GM23338 (cell line): ENCODE measurements around the gene NGEF. TPM values are rescaled to one million over a fixed set of nuclear protein-coding genes. Genes with fewer than 3 reads are reported as not detected.

Source experiments
- ATAC-seq: fragments of 200-7000 bp; cut with Tn5 transposase; 3 replicates; pipeline ENCODE4 v1.9.1; 2020
- DNase-seq: peaks from one replicate; pipeline ENCODE4 v3.0.0-alpha.2; 2015; ENCODE audit warnings: low spot score
- H2AFZ ChIP-seq: fragments of 200-600 bp; sonication (generic); 2 replicates; pipeline ENCODE4 v1.8.0; 2016; ENCODE audit warnings: antibody characterized with exemption, mild to moderate bottlenecking, moderate library complexity
- H3F3A ChIP-seq: fragments of 200-600 bp; sonication (generic); replicated peaks from 2 replicates; pipeline ENCODE4 v1.8.0; 2017; ENCODE audit warnings: antibody characterized with exemption, mixed run types, low read depth
- H3K27ac ChIP-seq: fragments of 200-600 bp; sonication (generic); 2 replicates; pipeline ENCODE4 v1.6.1; 2016; ENCODE audit warnings: low read depth
- H3K27me3 ChIP-seq: fragments of 200-600 bp; sonication (generic); 2 replicates; pipeline ENCODE4 v1.8.0; 2016; ENCODE audit warnings: mild to moderate bottlenecking, mixed run types, moderate library complexity; ENCODE audit not compliant: insufficient read depth
- H3K36me3 ChIP-seq: fragments of 200-600 bp; sonication (generic); 2 replicates; pipeline ENCODE4 v1.8.0; 2016; ENCODE audit warnings: mild to moderate bottlenecking; ENCODE audit not compliant: insufficient read depth
- H3K4me1 ChIP-seq: fragments of 200-600 bp; sonication (generic); 2 replicates; pipeline ENCODE4 v1.8.0; 2016; ENCODE audit warnings: mild to moderate bottlenecking, moderate library complexity; ENCODE audit not compliant: insufficient read depth
- H3K4me2 ChIP-seq: fragments of 200-600 bp; sonication (generic); 2 replicates; pipeline ENCODE4 v1.7.1; 2017; ENCODE audit warnings: mixed run types
- H3K4me3 ChIP-seq: fragments of 200-600 bp; sonication (generic); 2 replicates; pipeline ENCODE4 v1.6.1; 2016; ENCODE audit warnings: mixed run types
- H3K79me2 ChIP-seq: fragments of 200-600 bp; sonication (generic); replicated peaks from 2 replicates; pipeline ENCODE4 v1.8.0; 2017; ENCODE audit warnings: mild to moderate bottlenecking; ENCODE audit not compliant: insufficient read depth
- H3K9me2 ChIP-seq: fragments of 200-600 bp; sonication (generic); 2 replicates; pipeline ENCODE4 v1.8.0; 2017; ENCODE audit not compliant: insufficient read depth
- H4K20me1 ChIP-seq: fragments of 200-600 bp; sonication (generic); replicated peaks from 2 replicates; pipeline ENCODE4 v1.8.0; 2017; ENCODE audit warnings: mild to moderate bottlenecking; ENCODE audit not compliant: insufficient read depth
- H3K27ac Mint-ChIP-seq: 2 replicates; pipeline ENCODE4 v1.8.0; 2020; ENCODE audit warnings: inconsistent platforms, mild to moderate bottlenecking, moderate library complexity, mixed read lengths
- H3K27me3 Mint-ChIP-seq: 3 replicates; pipeline ENCODE4 v1.8.0; 2022; ENCODE audit warnings: low read depth, mild to moderate bottlenecking, moderate library complexity, mixed read lengths, inconsistent platforms; ENCODE audit not compliant: insufficient read depth, poor library complexity
- H3K36me3 Mint-ChIP-seq: 3 replicates; pipeline ENCODE4 v1.8.0; 2021; ENCODE audit warnings: low read depth, mild to moderate bottlenecking, inconsistent platforms, moderate library complexity, mixed read lengths
- H3K4me1 Mint-ChIP-seq: 3 replicates; pipeline ENCODE4 v1.8.0; 2020; ENCODE audit warnings: mild to moderate bottlenecking, inconsistent platforms, mixed read lengths
- H3K4me3 Mint-ChIP-seq: 3 replicates; pipeline ENCODE4 v1.8.0; 2021; ENCODE audit warnings: moderate library complexity, mild to moderate bottlenecking, inconsistent platforms, mixed read lengths
- H3K9me3 Mint-ChIP-seq: 3 replicates; pipeline ENCODE4 v1.8.0; 2020; ENCODE audit warnings: moderate library complexity, mild to moderate bottlenecking, inconsistent platforms, mixed read lengths
- CREB1 ChIP-seq: fragments of 250-450 bp; sonication (Bioruptor Pico); IDR thresholded peaks from 2 replicates; pipeline ENCODE4 v1.5.0; 2020; ENCODE audit warnings: low read depth, mild to moderate bottlenecking, moderate library complexity
- EZH2 ChIP-seq: fragments of 200-600 bp; sonication (generic); IDR thresholded peaks from one replicate; pipeline ENCODE4 v1.8.0; 2017; ENCODE audit warnings: antibody characterized with exemption, mild to moderate bottlenecking, low read depth; ENCODE audit not compliant: unreplicated experiment
- JUNB ChIP-seq: IDR thresholded peaks from one replicate; pipeline ENCODE4 v1.6.1; 2016; ENCODE audit warnings: antibody characterized with exemption; ENCODE audit not compliant: unreplicated experiment
- NANOG ChIP-seq: IDR thresholded peaks from 2 replicates; pipeline ENCODE4 v1.6.1; 2016; ENCODE audit warnings: antibody characterized with exemption, borderline replicate concordance
- POLR2AphosphoS5 ChIP-seq: IDR thresholded peaks from 2 replicates; pipeline ENCODE4 v1.6.1; 2016; ENCODE audit warnings: antibody characterized with exemption, low read depth
- ZNF114 ChIP-seq: fragments of 250-450 bp; sonication (Bioruptor Pico); IDR thresholded peaks from 2 replicates; pipeline ENCODE4 v1.5.0; 2020; ENCODE audit warnings: mild to moderate bottlenecking, moderate library complexity
- ZNF331 ChIP-seq: fragments of 250-450 bp; sonication (Bioruptor Pico); IDR thresholded peaks from 2 replicates; pipeline ENCODE4 v1.5.0; 2020; ENCODE audit warnings: low read depth, mild to moderate bottlenecking, moderate library complexity
- polyA plus RNA-seq: library from polyadenylated mRNA; unstranded; fragments of >200 nt; fragmentation: Nextera tagmentation; extraction: Ambion mirVana; gene quantifications from 2 replicates; pipeline ENCODE4 v1.2.1, GENCODE V29; 2016
- total RNA-seq: library from RNA; depleted of rRNA; stranded (reverse); fragments of >200 nt; shearing (Covaris generic); gene quantifications from 2 replicates; pipeline ENCODE4 v1.2.3, GENCODE V29; 2014
- TF ChIP-seq, protein P1 (sequence below), 2 experiments: fragments of 200-600 bp in 1 of 2; sonication (generic) in 1 of 2; conservative IDR thresholded peaks; 2 replicates each; pipeline versions ENCODE4 v1.5.1 to v1.6.1; 2016 to 2017; ENCODE audit warnings: antibody characterized with exemption in 2 of 2, low read depth in 2 of 2, mild to moderate bottlenecking in 2 of 2, moderate library complexity in 1 of 2
- TF ChIP-seq, protein P2 (sequence below): IDR thresholded peaks from 2 replicates; pipeline ENCODE4 v1.6.1; 2016; ENCODE audit warnings: antibody characterized with exemption
- TF ChIP-seq, protein P3 (sequence below): IDR thresholded peaks from one replicate; pipeline ENCODE4 v1.6.1; 2018; ENCODE audit warnings: antibody characterized with exemption; ENCODE audit not compliant: unreplicated experiment

NGEF gene
- total and polyA plus RNA-seq, 2 experiments from 2014 or later: 1.8 to 5.4 TPM

DNA sequence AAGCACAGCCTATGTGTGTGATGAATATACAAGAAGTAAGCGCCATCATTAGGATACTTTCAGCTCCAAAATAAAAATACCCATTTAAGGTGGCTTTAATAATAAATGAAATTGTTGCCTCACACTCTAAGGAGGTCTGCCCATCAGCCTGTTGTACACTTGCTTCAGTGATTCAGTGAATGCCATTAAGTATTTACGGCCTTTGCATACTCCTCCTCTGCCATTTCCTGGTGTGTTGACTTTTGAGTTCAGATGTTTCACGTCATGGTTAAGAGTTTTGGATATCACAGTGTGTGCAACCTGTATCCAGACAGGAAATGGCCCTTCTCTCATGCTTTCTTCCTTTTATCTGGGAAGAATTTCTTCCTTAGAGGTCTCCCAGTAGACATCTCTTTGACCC lies 181.6 kb downstream of the NGEF start:
- H3K4me3 ChIP-seq: no peak overlapping the region
- Mint-ChIP-seq H3K27ac (no peak overlapping the region), H3K27me3 (peaks cover 3% of the 10 kb centered on the region), H3K4me3 (no peak overlapping the region), H3K36me3 (peaks cover 21% of the 10 kb centered on the region), H3K4me1 (no peaks in the 10 kb centered on the region), H3K9me3 (no peaks in the 10 kb centered on the region)
- H2AFZ ChIP-seq: no peak overlapping the region
- H3K4me1 ChIP-seq: no peaks in the 10 kb centered on the region
- H3K36me3 ChIP-seq: peaks cover 37% of the 10 kb centered on the region
- H3K79me2 ChIP-seq: no peaks in the 10 kb centered on the region
- H3K4me2 ChIP-seq: no peak overlapping the region
- DNase-seq (no peak), ATAC-seq (no peak)
- H3F3A ChIP-seq: no peaks in the 10 kb centered on the region; the same call in 1 of the 2 replicates
- no peak for TF ChIP-seq JUNB
- TF ChIP-seq, protein P1, sequence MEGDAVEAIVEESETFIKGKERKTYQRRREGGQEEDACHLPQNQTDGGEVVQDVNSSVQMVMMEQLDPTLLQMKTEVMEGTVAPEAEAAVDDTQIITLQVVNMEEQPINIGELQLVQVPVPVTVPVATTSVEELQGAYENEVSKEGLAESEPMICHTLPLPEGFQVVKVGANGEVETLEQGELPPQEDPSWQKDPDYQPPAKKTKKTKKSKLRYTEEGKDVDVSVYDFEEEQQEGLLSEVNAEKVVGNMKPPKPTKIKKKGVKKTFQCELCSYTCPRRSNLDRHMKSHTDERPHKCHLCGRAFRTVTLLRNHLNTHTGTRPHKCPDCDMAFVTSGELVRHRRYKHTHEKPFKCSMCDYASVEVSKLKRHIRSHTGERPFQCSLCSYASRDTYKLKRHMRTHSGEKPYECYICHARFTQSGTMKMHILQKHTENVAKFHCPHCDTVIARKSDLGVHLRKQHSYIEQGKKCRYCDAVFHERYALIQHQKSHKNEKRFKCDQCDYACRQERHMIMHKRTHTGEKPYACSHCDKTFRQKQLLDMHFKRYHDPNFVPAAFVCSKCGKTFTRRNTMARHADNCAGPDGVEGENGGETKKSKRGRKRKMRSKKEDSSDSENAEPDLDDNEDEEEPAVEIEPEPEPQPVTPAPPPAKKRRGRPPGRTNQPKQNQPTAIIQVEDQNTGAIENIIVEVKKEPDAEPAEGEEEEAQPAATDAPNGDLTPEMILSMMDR (conservative IDR thresholded peaks at IDR 0.05; ENCODE audit: low read depth in 2 of 2): no peak
- TF ChIP-seq, protein P2, sequence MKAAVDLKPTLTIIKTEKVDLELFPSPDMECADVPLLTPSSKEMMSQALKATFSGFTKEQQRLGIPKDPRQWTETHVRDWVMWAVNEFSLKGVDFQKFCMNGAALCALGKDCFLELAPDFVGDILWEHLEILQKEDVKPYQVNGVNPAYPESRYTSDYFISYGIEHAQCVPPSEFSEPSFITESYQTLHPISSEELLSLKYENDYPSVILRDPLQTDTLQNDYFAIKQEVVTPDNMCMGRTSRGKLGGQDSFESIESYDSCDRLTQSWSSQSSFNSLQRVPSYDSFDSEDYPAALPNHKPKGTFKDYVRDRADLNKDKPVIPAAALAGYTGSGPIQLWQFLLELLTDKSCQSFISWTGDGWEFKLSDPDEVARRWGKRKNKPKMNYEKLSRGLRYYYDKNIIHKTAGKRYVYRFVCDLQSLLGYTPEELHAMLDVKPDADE: no peak
- no peak overlapping the region for H3K27ac ChIP-seq
- H4K20me1 ChIP-seq: peaks cover 7% of the 10 kb centered on the region; the same call in 1 of the 2 replicates
- H3K9me2 ChIP-seq: no peaks in the 10 kb centered on the region
- no peaks in the 10 kb centered on the region for H3K27me3 ChIP-seq

DNA sequence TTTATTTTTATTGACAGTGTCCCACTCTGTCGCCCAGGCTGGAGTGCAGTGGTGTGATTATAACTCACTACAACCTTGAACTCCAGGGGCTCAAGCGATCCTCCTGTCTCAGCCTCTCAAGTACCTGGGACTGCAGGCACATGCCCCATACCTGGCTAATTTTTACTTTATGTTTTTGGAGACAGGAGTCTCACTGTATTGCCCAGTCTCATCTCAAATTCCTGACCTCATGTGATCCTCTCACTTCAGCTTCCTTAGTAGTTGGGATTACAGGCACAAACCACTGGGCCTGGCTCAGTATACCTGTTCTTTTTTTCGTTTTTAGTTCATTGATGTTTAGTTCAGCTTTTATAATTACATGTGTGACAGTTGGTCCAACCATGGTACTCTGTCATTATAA lies 183.1 kb downstream of the NGEF start:
- Histone ChIP-seq H3K79me2 (no peaks in the 10 kb centered on the region), H3K27me3 (no peaks in the 10 kb centered on the region), H3K4me2 (no peak overlapping the region), H2AFZ (no peak overlapping the region), H3K4me3 (no peak overlapping the region), H3K9me2 (no peaks in the 10 kb centered on the region), H3K4me1 (no peaks in the 10 kb centered on the region), H3K36me3 (peaks cover 42% of the 10 kb centered on the region), H4K20me1 (peaks cover 7% of the 10 kb centered on the region; the same call in 1 of the 2 replicates), H3F3A (no peaks in the 10 kb centered on the region; the same call in 1 of the 2 replicates), H3K27ac (no peak overlapping the region)
- Mint-ChIP-seq H3K36me3 (peaks cover 36% of the 10 kb centered on the region), H3K27ac (no peak overlapping the region), H3K27me3 (peaks cover 3% of the 10 kb centered on the region), H3K4me1 (no peaks in the 10 kb centered on the region), H3K9me3 (no peaks in the 10 kb centered on the region), H3K4me3 (no peak overlapping the region)
- ATAC-seq (no peak), DNase-seq (no peak)
- TF ChIP-seq ZNF114 (no peak), POLR2AphosphoS5 (no peak), ZNF331 (CRISPR knock-in tag) (no peak), CREB1 (CRISPR knock-in tag) (no peak), NANOG (no peak), EZH2 (no peak)
- TF ChIP-seq, protein P1 (conservative IDR thresholded peaks at IDR 0.05; ENCODE audit: low read depth in 2 of 2): no peak
- TF ChIP-seq, protein P3, sequence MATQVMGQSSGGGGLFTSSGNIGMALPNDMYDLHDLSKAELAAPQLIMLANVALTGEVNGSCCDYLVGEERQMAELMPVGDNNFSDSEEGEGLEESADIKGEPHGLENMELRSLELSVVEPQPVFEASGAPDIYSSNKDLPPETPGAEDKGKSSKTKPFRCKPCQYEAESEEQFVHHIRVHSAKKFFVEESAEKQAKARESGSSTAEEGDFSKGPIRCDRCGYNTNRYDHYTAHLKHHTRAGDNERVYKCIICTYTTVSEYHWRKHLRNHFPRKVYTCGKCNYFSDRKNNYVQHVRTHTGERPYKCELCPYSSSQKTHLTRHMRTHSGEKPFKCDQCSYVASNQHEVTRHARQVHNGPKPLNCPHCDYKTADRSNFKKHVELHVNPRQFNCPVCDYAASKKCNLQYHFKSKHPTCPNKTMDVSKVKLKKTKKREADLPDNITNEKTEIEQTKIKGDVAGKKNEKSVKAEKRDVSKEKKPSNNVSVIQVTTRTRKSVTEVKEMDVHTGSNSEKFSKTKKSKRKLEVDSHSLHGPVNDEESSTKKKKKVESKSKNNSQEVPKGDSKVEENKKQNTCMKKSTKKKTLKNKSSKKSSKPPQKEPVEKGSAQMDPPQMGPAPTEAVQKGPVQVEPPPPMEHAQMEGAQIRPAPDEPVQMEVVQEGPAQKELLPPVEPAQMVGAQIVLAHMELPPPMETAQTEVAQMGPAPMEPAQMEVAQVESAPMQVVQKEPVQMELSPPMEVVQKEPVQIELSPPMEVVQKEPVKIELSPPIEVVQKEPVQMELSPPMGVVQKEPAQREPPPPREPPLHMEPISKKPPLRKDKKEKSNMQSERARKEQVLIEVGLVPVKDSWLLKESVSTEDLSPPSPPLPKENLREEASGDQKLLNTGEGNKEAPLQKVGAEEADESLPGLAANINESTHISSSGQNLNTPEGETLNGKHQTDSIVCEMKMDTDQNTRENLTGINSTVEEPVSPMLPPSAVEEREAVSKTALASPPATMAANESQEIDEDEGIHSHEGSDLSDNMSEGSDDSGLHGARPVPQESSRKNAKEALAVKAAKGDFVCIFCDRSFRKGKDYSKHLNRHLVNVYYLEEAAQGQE: no peak
